ENCODE measurements around the gene NPIPB2. TPM values are rescaled to one million over a fixed set of nuclear protein-coding genes. Genes with fewer than 3 reads are reported as not detected.

Gene NPIPB2
- total and polyA plus RNA-seq, 4 experiments from 2014 or later = 1.8 to 16.0 (median 9.0) TPM; not detected in 1

GRCh38 chr16:11901091-11901490, 40.8 kb downstream of the NPIPB2 start:
- DNase-seq = no peak
- Mint-ChIP-seq H3K27ac (peak overlapping the region in 4 of 7 donors; percentile 55 to 72 (median 65)), H3K4me1 (peaks cover 33 to 65% (median 53%) of the 10 kb centered on the region in 4 donors), H3K9me3 (no peaks in the 10 kb centered on the region), H3K4me3 (peak overlapping the region in 2 of 8 donors; percentile 14 to 43), H3K36me3 (peaks cover 13 to 37% of the 10 kb centered on the region in 2 donors), H3K27me3 (no peaks in the 10 kb centered on the region)
- H3K9me3 ChIP-seq (ENCODE audit: control insufficient read depth in 1 of 2, low read length in 2 of 2) = no peaks in the 10 kb centered on the region
- H3K4me1 ChIP-seq (ENCODE audit: insufficient read depth, low read length) = peaks cover 39% of the 10 kb centered on the region
- peaks cover 12% of the 10 kb centered on the region for H3K36me3 ChIP-seq (ENCODE audit: insufficient read depth, low read length)
- no peaks in the 10 kb centered on the region for H3K27me3 ChIP-seq (ENCODE audit: insufficient read depth, low read length)
- CTCF ChIA-PET (ENCODE audit: partially characterized antibody) = no interaction called here
- H3K27ac ChIP-seq (ENCODE audit: low read depth, low read length) = no peak overlapping the region
- POLR2A ChIA-PET (ENCODE audit: partially characterized antibody) = interaction anchor here (1.9 to 2.3 kb wide), 2 partner anchors 13 to 15 kb away, joined by 6 to 7 read pairs; partner anchors contain the start of gene GSPT1
- intact Hi-C loops (cut with micrococcal nuclease) = loop anchor here (2.0 kb wide), 1 partner anchor 14 kb away; the partner anchor contains the start of gene GSPT1
- no peak overlapping the region for H3K4me3 ChIP-seq (ENCODE audit: low read length in 2 of 2)

GRCh38 chr16:11896486-11897176, 45.2 kb downstream of the NPIPB2 start:
- intact Hi-C loops (cut with micrococcal nuclease) = no loop called here
- Histone ChIP-seq H3K27ac (ENCODE audit: low read depth, low read length) (no peak overlapping the region), H3K27me3 (ENCODE audit: insufficient read depth, low read length) (no peaks in the 10 kb centered on the region), H3K4me3 (ENCODE audit: low read length in 2 of 2) (no peak overlapping the region), H3K4me1 (ENCODE audit: insufficient read depth, low read length) (peaks cover 24% of the 10 kb centered on the region), H3K36me3 (ENCODE audit: insufficient read depth, low read length) (peaks cover 27% of the 10 kb centered on the region), H3K9me3 (ENCODE audit: control insufficient read depth in 1 of 2, low read length in 2 of 2) (no peaks in the 10 kb centered on the region)
- Mint-ChIP-seq H3K4me3 (no peak overlapping the region), H3K9me3 (no peaks in the 10 kb centered on the region), H3K27ac (peak overlapping the region in 3 of 7 donors; percentile 42 to 76 (median 47)), H3K27me3 (no peaks in the 10 kb centered on the region), H3K36me3 (peaks cover 22 to 47% of the 10 kb centered on the region in 2 donors), H3K4me1 (peaks cover 25 to 43% (median 33%) of the 10 kb centered on the region in 4 donors)
- CTCF ChIA-PET (ENCODE audit: partially characterized antibody) = interaction anchor here (1.9 kb wide), 1 partner anchor 171 kb away, joined by 5 read pairs; no protein-coding TSS in a partner anchor
- POLR2A ChIA-PET (ENCODE audit: partially characterized antibody) = no interaction called here
- no peak for DNase-seq

- peaks cover 39% of the 10 kb centered on the region for H3K36me3 ChIP-seq (ENCODE audit: insufficient read depth, low read length)
- H3K4me3 Mint-ChIP-seq = no peak overlapping the region
- H3K27me3 ChIP-seq (ENCODE audit: insufficient read depth, low read length) = no peaks in the 10 kb centered on the region
- ChIA-PET POLR2A (ENCODE audit: partially characterized antibody) (no interaction called here), CTCF (ENCODE audit: partially characterized antibody) (no interaction called here)
- peaks cover 28 to 50% of the 10 kb centered on the region in 2 donors for H3K36me3 Mint-ChIP-seq
- no peaks in the 10 kb centered on the region for H3K9me3 ChIP-seq (ENCODE audit: control insufficient read depth in 1 of 2, low read length in 2 of 2)
- no peaks in the 10 kb centered on the region for H3K4me1 ChIP-seq (ENCODE audit: insufficient read depth, low read length)
- no peaks in the 10 kb centered on the region for H3K27me3 Mint-ChIP-seq
- intact Hi-C loops (cut with micrococcal nuclease) = no loop called here
- H3K27ac ChIP-seq (ENCODE audit: low read depth, low read length) = no peak overlapping the region
- no peak for DNase-seq
- H3K9me3 Mint-ChIP-seq = no peaks in the 10 kb centered on the region
- peaks cover 10 to 15% (median 11%) of the 10 kb centered on the region in 4 donors for H3K4me1 Mint-ChIP-seq
- H3K27ac Mint-ChIP-seq = peak overlapping the region in 3 of 7 donors; percentile 13 to 59 (median 14)
- H3K4me3 ChIP-seq (ENCODE audit: low read length in 2 of 2) = no peak overlapping the region
Observed at GRCh38 chr16:11893571-11893970, 48.3 kb downstream of the NPIPB2 start.

GRCh38 chr16:11892761-11893160, 49.1 kb downstream of the NPIPB2 start:
- Mint-ChIP-seq H3K27ac (no peak overlapping the region), H3K9me3 (no peaks in the 10 kb centered on the region), H3K4me3 (no peak overlapping the region), H3K27me3 (no peaks in the 10 kb centered on the region), H3K4me1 (peaks cover 5 to 9% (median 6%) of the 10 kb centered on the region in 4 donors), H3K36me3 (peaks cover 25 to 52% of the 10 kb centered on the region in 2 donors)
- intact Hi-C loops (cut with micrococcal nuclease) = no loop called here
- no peaks in the 10 kb centered on the region for H3K4me1 ChIP-seq (ENCODE audit: insufficient read depth, low read length)
- peaks cover 39% of the 10 kb centered on the region for H3K36me3 ChIP-seq (ENCODE audit: insufficient read depth, low read length)
- DNase-seq = no peak
- H3K27ac ChIP-seq (ENCODE audit: low read depth, low read length) = no peak overlapping the region
- no peak overlapping the region for H3K4me3 ChIP-seq (ENCODE audit: low read length in 2 of 2)
- no peaks in the 10 kb centered on the region for H3K27me3 ChIP-seq (ENCODE audit: insufficient read depth, low read length)
- H3K9me3 ChIP-seq (ENCODE audit: control insufficient read depth in 1 of 2, low read length in 2 of 2) = no peaks in the 10 kb centered on the region
- POLR2A ChIA-PET (ENCODE audit: partially characterized antibody) = no interaction called here
- CTCF ChIA-PET (ENCODE audit: partially characterized antibody) = no interaction called here

GRCh38 chr16:11890231-11890965, 51.4 kb downstream of the NPIPB2 start:
- H3K27me3 ChIP-seq (ENCODE audit: insufficient read depth, low read length) = no peaks in the 10 kb centered on the region
- peaks cover 40% of the 10 kb centered on the region for H3K36me3 ChIP-seq (ENCODE audit: insufficient read depth, low read length)
- no peaks in the 10 kb centered on the region for H3K9me3 ChIP-seq (ENCODE audit: control insufficient read depth in 1 of 2, low read length in 2 of 2)
- intact Hi-C loops (cut with micrococcal nuclease) = no loop called here
- no peaks in the 10 kb centered on the region for H3K9me3 Mint-ChIP-seq
- no peak overlapping the region for H3K4me3 Mint-ChIP-seq
- DNase-seq = no peak
- ChIA-PET CTCF (ENCODE audit: partially characterized antibody) (no interaction called here), POLR2A (ENCODE audit: partially characterized antibody) (no interaction called here)
- peaks cover 35 to 56% of the 10 kb centered on the region in 2 donors for H3K36me3 Mint-ChIP-seq
- H3K27ac ChIP-seq (ENCODE audit: low read depth, low read length) = no peak overlapping the region
- no peak overlapping the region for H3K4me3 ChIP-seq (ENCODE audit: low read length in 2 of 2)
- H3K4me1 Mint-ChIP-seq = peaks cover 4 to 5% (median 5%) of the 10 kb centered on the region in 4 donors
- H3K27me3 Mint-ChIP-seq = no peaks in the 10 kb centered on the region
- H3K4me1 ChIP-seq (ENCODE audit: insufficient read depth, low read length) = no peaks in the 10 kb centered on the region
- no peak overlapping the region for H3K27ac Mint-ChIP-seq

- DNase-seq = no peak
- peaks cover 0 to 2% (median under 1%) of the 10 kb centered on the region in 4 donors for H3K4me1 Mint-ChIP-seq
- H3K27ac ChIP-seq (ENCODE audit: low read depth, low read length) = no peak overlapping the region
- H3K4me3 ChIP-seq (ENCODE audit: low read length in 2 of 2) = no peak overlapping the region
- H3K27me3 ChIP-seq (ENCODE audit: insufficient read depth, low read length) = no peaks in the 10 kb centered on the region
- ChIA-PET POLR2A (ENCODE audit: partially characterized antibody) (no interaction called here), CTCF (ENCODE audit: partially characterized antibody) (interaction anchor here (0.7 kb wide), 1 partner anchor 454 kb away, joined by 3 read pairs; no protein-coding TSS in a partner anchor)
- H3K36me3 Mint-ChIP-seq = peaks cover 30 to 59% of the 10 kb centered on the region in 2 donors
- intact Hi-C loops (cut with micrococcal nuclease) = no loop called here
- no peaks in the 10 kb centered on the region for H3K27me3 Mint-ChIP-seq
- no peak overlapping the region for H3K4me3 Mint-ChIP-seq
- no peaks in the 10 kb centered on the region for H3K9me3 ChIP-seq (ENCODE audit: control insufficient read depth in 1 of 2, low read length in 2 of 2)
- peaks cover 42% of the 10 kb centered on the region for H3K36me3 ChIP-seq (ENCODE audit: insufficient read depth, low read length)
- no peaks in the 10 kb centered on the region for H3K4me1 ChIP-seq (ENCODE audit: insufficient read depth, low read length)
- peak overlapping the region in 3 of 7 donors; percentile 9 to 83 (median 10) for H3K27ac Mint-ChIP-seq
- H3K9me3 Mint-ChIP-seq = no peaks in the 10 kb centered on the region
Observed at GRCh38 chr16:11886881-11887280, 55.0 kb downstream of the NPIPB2 start.

GRCh38 chr16:11884035-11884434, 57.8 kb downstream of the NPIPB2 start:
- Histone ChIP-seq H3K4me3 (ENCODE audit: low read length in 2 of 2) (no peak overlapping the region), H3K4me1 (ENCODE audit: insufficient read depth, low read length) (no peaks in the 10 kb centered on the region), H3K27me3 (ENCODE audit: insufficient read depth, low read length) (no peaks in the 10 kb centered on the region), H3K9me3 (ENCODE audit: control insufficient read depth in 1 of 2, low read length in 2 of 2) (no peaks in the 10 kb centered on the region), H3K36me3 (ENCODE audit: insufficient read depth, low read length) (peaks cover 54% of the 10 kb centered on the region), H3K27ac (ENCODE audit: low read depth, low read length) (no peak overlapping the region)
- no peaks in the 10 kb centered on the region for H3K27me3 Mint-ChIP-seq
- CTCF ChIA-PET (ENCODE audit: partially characterized antibody) = no interaction called here
- intact Hi-C loops (cut with micrococcal nuclease) = no loop called here
- DNase-seq = no peak
- POLR2A ChIA-PET (ENCODE audit: partially characterized antibody) = no interaction called here
- peaks cover 40 to 68% of the 10 kb centered on the region in 2 donors for H3K36me3 Mint-ChIP-seq
- peak overlapping the region in 1 of 7 donors; percentile 27 for H3K27ac Mint-ChIP-seq
- H3K9me3 Mint-ChIP-seq = no peaks in the 10 kb centered on the region
- H3K4me1 Mint-ChIP-seq = peaks cover 0 to 5% (median 2%) of the 10 kb centered on the region in 4 donors
- no peak overlapping the region for H3K4me3 Mint-ChIP-seq

All from CD4-positive, alpha-beta memory T cell (primary cell).